Activated naive CD4-positive, alpha-beta T cell treated with Interleukin-2 at 50 U/mL for 16 hours (primary cell): ENCODE data around the gene SPTLC3.

Experiments used
- DNase-seq: peaks from one replicate; pipeline ENCODE4 v3.0.0-alpha.2; 2020

The SPTLC3 gene

DNA sequence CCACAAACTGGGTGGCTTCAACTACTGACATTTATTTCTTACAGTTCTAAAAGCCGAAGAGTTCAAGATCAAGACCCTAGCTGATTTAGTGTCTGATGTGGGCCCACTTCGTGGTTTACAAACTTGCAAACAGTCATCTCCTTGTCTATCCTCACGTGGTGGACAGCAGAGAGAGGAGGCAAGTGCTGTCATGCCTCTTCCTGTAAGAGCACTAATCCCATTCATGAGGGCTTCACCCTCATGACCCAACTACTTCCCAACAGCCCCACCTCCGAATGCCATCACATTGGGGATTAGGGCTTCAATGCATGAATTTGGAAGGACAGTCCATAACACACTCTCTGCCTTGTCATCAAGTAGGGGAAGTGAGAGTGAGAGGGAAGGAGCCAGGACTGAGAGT, 196.7 kb downstream of the SPTLC3 start:
- DNase-seq, result no peak

DNA sequence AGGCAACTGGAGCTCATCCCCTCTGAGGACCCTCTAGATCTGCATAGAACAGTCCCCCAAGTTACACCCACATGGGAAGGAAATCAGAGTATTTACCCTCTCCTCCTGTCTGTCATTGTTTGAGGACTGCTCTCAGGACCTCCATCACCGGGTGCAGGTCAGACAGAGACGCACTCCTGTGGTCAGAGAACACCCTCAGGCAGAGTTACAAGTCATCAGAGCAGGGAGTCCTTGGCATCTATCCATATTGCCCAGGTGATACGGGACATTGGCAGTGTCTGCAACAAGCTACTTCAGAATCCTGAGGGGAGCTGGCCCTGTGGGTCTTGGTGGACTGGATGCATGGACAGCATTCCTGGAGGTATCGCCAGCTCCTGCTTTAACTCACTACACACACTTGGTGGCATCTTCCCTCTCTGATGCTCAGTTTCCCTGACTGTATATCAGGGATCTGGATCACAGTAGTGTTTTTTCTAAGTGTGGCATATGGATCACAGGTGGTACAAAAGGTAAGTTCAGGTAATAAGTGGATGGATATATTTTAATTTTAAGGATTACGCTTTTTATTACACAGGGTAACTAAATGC, 197.2 kb downstream of the SPTLC3 start:
- DNase-seq, result no peak

DNA sequence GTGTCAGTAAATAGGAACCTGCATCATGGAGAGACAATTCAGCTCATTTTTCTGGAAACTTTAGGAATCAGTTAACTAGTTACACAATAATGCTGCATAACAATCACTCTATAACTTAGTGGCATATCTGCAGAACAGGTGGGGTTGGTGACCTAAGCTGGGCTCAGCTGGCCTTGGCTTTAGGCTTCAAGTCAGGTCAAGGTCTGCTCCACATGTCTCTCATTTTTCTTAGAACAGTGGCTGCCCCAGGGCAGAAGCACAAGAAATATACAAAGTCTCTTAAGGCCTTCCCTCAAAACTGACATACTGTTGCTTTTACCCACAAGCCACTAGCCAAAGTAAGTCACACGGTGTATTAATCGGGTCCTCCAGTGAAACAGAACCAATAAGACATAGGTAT, 198.2 kb downstream of the SPTLC3 start:
- no peak for DNase-seq

DNA sequence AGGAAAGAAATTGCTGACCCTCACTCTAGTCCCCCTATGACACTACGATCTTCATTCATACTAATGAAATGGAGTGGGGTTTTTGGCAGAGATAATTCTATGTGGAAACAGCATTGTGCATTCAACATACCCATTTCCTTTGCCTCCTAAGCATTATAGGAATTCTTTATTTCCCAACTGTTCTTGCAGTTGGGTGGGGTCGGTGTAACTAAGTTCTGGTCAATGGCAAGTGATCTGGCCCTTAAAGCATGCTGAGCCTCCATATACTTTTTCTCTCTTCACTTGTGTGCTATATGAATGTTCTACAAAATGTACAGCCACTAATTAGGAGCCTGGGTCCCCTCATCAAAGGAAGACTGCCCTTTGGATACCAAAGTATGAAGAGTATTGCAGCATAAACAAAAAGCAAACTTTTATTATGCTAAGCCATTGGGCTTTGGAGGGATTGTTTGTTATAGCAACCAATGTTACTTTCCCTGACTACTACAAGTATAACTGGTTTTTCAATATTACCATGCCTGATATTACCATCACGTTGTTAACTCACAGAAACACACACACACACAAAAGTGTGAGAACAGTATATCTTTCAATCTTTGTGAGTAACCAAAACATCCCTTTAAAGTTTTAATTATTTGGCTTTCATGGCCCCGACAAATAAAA, 203.3 kb downstream of the SPTLC3 start:
- no peak for DNase-seq

DNA sequence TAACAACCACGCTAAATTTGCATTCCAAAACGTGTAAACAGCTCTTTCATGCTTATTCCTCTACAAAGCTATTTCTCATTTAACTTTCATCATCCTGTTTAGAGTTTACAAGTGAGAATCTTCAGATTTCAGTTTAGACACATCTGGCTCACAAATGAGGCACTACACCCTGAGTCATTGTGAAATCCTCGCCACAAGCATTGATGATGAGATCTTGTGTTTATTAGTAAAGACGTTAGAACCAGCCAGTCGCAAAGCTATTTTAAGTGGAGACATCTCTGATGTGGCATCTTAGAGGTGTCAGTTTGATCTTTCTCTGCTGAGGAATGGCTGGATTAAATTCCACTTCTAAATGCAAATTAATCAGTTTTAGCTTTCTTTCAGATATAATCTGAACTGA, 204.0 kb downstream of the SPTLC3 start:
- DNase-seq, result no peak

DNA sequence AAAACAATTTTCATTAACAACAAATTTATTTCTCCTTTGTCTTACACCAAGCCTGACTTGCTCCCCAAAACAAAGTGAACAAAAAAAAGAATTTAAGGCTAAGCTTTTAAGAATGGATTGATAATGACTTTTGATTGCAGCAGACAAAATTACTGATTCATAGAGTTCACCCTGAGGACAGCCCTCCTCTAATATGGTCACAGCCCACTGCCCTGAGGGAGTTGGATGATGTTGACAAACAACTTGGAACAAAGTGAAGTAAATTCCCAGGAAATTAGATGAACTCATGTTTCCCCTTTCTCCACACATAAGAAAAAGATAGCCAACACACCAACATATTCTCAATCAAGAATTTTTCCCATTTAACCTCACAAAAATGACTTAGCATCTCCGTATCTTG, 204.6 kb downstream of the SPTLC3 start:
- no peak for DNase-seq

DNA sequence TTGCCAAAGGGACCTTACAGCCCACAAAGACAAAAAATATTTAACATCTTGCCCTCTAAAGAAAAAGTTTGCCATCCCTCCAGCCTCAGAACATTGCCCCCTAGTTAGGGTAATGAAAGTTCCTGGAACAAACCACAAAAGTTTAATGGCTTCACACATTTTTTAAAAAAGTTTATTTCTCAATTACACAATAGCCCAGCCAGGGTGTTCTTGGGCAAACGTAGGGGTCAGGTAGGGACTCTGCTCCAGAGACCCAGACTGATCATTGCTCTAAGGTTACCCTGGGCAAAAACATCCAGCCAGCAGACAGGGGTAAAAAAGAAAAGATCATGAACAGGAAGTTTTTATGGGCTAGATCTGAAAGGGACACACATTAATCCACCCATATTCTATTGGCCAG, 207.8 kb downstream of the SPTLC3 start:
- no peak for DNase-seq
